NCI-H187 treated with DMSO at 0.1 percent for 48 hours (cell line): ENCODE results near the gene ZNF445.
"Not testable (repeated sequence)": the region's sequence is repeated elsewhere in the genome, so short reads cannot be mapped to it uniquely, and the experiment has no call there.

Experiments used
- DNase-seq: peaks from one replicate; lab custom pipeline; 2025; lab: John Stamatoyannopoulos, UW

The ZNF445 gene

GRCh38 chr3:44434834-44435510 lies 42.5 kb downstream of the ZNF445 start:
- DNase-seq, result no peak

GRCh38 chr3:44430466-44430865 lies 47.0 kb downstream of the ZNF445 start:
- no peak for DNase-seq

- no peak for DNase-seq
Observed at GRCh38 chr3:44429459-44429858, 48.0 kb downstream of the ZNF445 start.

- DNase-seq, result no peak
Observed at GRCh38 chr3:44428910-44429309, 48.6 kb downstream of the ZNF445 start.

GRCh38 chr3:44427683-44428082 lies 49.8 kb downstream of the ZNF445 start:
- no peak for DNase-seq

GRCh38 chr3:44424758-44425157 lies 52.7 kb downstream of the ZNF445 start:
- DNase-seq, result no peak

- no peak for DNase-seq
Observed at GRCh38 chr3:44421280-44421679, 56.2 kb downstream of the ZNF445 start.

GRCh38 chr3:44420676-44421075 lies 56.8 kb downstream of the ZNF445 start:
- DNase-seq, result no peak

- no peak for DNase-seq
Observed at GRCh38 chr3:44419923-44420650, 57.4 kb downstream of the ZNF445 start.

GRCh38 chr3:44419116-44419922 lies 58.2 kb downstream of the ZNF445 start:
- no peak for DNase-seq

- DNase-seq, result no peak
Observed at GRCh38 chr3:44418549-44418948, 58.9 kb downstream of the ZNF445 start.

GRCh38 chr3:44418118-44418517 lies 59.4 kb downstream of the ZNF445 start:
- DNase-seq, result not testable (repeated sequence)

- no peak for DNase-seq
Observed at GRCh38 chr3:44416031-44417030, 61.1 kb downstream of the ZNF445 start.

GRCh38 chr3:44415421-44415820 lies 62.0 kb downstream of the ZNF445 start:
- DNase-seq, result no peak

- no peak for DNase-seq
Observed at GRCh38 chr3:44414517-44415090, 62.9 kb downstream of the ZNF445 start.

- DNase-seq, result no peak
Observed at GRCh38 chr3:44412365-44412764, 65.1 kb downstream of the ZNF445 start.

GRCh38 chr3:44411031-44411645 lies 66.3 kb downstream of the ZNF445 start:
- no peak for DNase-seq

- no peak for DNase-seq
Observed at GRCh38 chr3:44409640-44410410, 67.6 kb downstream of the ZNF445 start.

GRCh38 chr3:44402548-44402947 lies 74.9 kb downstream of the ZNF445 start:
- DNase-seq, result no peak

- DNase-seq, result no peak
Observed at GRCh38 chr3:44400771-44401170, 76.7 kb downstream of the ZNF445 start.
